Measurements from ENCODE around the gene SCPEP1. TPM values are rescaled to one million over a fixed set of nuclear protein-coding genes. Genes with fewer than 3 reads are reported as not detected.

SCPEP1 gene
- total RNA-seq, 3 donors from 2014 or later, result 10.3 to 74.2 (median 27.7) TPM

DNA sequence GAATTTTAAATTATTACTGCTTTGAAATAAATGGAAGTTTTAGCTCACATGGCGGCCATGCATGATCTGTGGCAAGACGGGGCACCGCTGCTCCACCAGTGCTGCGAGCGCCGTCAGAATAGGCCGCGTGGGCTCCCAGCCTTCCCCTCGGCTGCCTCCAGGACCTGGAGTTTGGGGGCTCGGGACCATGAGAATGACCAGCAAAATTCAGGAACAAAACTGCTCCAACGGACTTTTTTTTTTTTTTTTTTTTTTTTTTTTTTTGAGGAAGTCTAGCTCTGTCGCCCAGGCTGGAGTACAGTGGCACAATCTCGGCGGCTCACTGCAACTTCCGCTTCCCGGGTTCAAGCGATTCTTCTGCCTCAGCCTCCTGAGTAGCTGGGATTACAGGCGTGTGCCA, 68.8 kb downstream of the SCPEP1 start:
- ATAC-seq (no peak), DNase-seq (no peak)
- TF ChIP-seq, protein P1, sequence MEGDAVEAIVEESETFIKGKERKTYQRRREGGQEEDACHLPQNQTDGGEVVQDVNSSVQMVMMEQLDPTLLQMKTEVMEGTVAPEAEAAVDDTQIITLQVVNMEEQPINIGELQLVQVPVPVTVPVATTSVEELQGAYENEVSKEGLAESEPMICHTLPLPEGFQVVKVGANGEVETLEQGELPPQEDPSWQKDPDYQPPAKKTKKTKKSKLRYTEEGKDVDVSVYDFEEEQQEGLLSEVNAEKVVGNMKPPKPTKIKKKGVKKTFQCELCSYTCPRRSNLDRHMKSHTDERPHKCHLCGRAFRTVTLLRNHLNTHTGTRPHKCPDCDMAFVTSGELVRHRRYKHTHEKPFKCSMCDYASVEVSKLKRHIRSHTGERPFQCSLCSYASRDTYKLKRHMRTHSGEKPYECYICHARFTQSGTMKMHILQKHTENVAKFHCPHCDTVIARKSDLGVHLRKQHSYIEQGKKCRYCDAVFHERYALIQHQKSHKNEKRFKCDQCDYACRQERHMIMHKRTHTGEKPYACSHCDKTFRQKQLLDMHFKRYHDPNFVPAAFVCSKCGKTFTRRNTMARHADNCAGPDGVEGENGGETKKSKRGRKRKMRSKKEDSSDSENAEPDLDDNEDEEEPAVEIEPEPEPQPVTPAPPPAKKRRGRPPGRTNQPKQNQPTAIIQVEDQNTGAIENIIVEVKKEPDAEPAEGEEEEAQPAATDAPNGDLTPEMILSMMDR (IDR thresholded peaks at IDR 0.05), result no peak
- Histone ChIP-seq H3K9me3 (no peaks in the 10 kb centered on the region), H3K4me1 (ENCODE audit: low read depth) (peaks cover 5% of the 10 kb centered on the region), H3K36me3 (ENCODE audit: low read depth) (no peaks in the 10 kb centered on the region), H3K4me3 (no peak overlapping the region)
- intact Hi-C loops (cut with DNase I, micrococcal nuclease), result no loop called here

DNA sequence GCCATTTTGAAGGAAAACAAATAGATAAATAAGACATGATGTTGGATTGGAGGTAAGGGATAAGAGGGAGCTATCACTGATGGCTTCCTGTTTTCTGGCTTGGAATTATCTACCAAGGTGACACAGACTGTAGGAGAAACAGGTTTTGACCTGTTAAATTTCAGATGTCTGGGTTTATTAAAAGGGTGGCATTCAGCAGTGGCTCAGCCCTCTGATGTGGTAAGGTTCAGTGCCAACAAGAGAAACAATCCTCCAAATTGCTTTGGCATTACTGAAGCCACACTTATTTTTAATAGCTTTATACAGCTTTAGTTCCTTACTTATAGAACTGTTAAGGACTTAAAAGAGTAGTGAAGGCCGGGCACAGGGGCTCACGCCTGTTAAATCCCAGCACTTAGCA, 70.2 kb downstream of the SCPEP1 start:
- no peaks in the 10 kb centered on the region for H3K36me3 ChIP-seq (ENCODE audit: low read depth)
- no peak for ATAC-seq

DNA sequence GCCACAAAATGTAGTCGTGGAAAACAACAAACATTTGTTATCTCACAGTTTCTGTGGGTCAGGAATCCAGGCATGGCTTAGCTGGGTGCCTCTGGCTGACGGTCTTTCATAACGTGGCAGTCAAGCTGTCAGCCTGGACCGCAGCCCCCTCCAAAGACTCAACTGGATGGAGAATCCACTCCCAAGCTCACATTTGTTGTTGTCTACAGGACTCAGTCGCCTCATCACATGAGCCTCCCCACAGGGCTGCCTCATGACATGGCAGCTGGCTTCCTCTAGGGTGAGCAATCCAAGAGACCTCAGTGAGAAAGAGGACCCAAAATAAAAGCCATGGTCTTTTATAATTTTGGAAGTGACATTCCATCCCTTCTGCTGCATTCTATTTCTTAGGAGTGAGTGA, 72.4 kb downstream of the SCPEP1 start:
- Histone ChIP-seq H3K9me3 (no peaks in the 10 kb centered on the region), H3K4me3 (no peak overlapping the region), H3K36me3 (ENCODE audit: low read depth) (no peaks in the 10 kb centered on the region), H3K4me1 (ENCODE audit: low read depth) (peaks cover 15% of the 10 kb centered on the region)
- intact Hi-C loops (cut with DNase I, micrococcal nuclease), result no loop called here
- TF ChIP-seq, protein P1 (IDR thresholded peaks at IDR 0.05), result no peak
- ATAC-seq, result no peak
- no peak for DNase-seq

More for the DNA sequence above, 70.2 kb downstream of the SCPEP1 start:
- no peak for DNase-seq
- TF ChIP-seq, protein P1 (IDR thresholded peaks at IDR 0.05), result no peak
- no peaks in the 10 kb centered on the region for H3K9me3 ChIP-seq
- intact Hi-C loops (cut with DNase I, micrococcal nuclease), result no loop called here
- peaks cover 5% of the 10 kb centered on the region for H3K4me1 ChIP-seq (ENCODE audit: low read depth)
- H3K4me3 ChIP-seq, result no peak overlapping the region

DNA sequence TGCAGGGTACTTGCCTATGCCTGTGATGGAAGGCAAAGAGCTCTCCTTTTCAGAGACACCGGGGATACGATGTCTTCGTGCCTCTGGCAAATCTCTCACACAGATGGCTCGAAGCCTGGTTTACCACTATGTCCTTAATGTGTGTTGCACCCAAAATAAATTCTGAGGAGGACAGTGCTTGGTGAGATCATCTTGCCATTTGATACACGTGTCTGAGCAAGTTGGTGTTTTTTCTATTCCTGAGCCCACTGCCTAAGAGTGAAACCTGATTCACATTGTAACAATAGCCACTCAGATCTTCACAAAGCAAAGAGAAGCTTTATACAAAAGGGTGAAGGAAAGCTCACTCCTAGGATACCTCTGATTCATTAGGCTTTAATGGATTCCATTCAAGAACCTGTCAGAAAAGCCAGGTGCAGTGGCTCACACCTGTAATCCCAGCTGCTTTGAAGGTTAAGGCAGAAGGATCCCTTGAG, 74.0 kb downstream of the SCPEP1 start:
- no peak for DNase-seq
- Histone ChIP-seq H3K9me3 (no peaks in the 10 kb centered on the region), H3K36me3 (ENCODE audit: low read depth) (no peaks in the 10 kb centered on the region), H3K4me1 (ENCODE audit: low read depth) (peaks cover 13% of the 10 kb centered on the region), H3K4me3 (no peak overlapping the region)
- intact Hi-C loops (cut with DNase I, micrococcal nuclease), result no loop called here
- no peak for ATAC-seq
- TF ChIP-seq, protein P1 (IDR thresholded peaks at IDR 0.05), result no peak

Other genes with a start within 250 kb of the SCPEP1 start
- 1 to 10 TPM; 1.1 to 3.4 (median 1.1) TPM for gene C17orf67, start 144.2 kb upstream of the SCPEP1 start, total RNA-seq
- 10 to 100 TPM in 1 of 3 donors, 1 to 10 TPM in 2; 5.8 to 22.2 (median 9.8) TPM for gene DGKE, start 144.0 kb upstream of the SCPEP1 start, total RNA-seq
- gene TRIM25, start 64.1 kb upstream of the SCPEP1 start, total RNA-seq, result 100 to 1,000 TPM in 2 of 3 donors, 10 to 100 TPM in 1; 76.1 to 130 (median 115) TPM
- gene COIL, start 17.1 kb upstream of the SCPEP1 start, total RNA-seq, result 10 to 100 TPM; 12.7 to 15.3 (median 14.1) TPM
- 100 to 1,000 TPM; 131 to 194 (median 155) TPM for gene AKAP1, start 107.1 kb downstream of the SCPEP1 start, total RNA-seq